Superior temporal gyrus (tissue), 1 donor: ENCODE results near the gene ZER1.
"Not testable (repeated sequence)": the region's sequence is repeated elsewhere in the genome, so short reads cannot be mapped to it uniquely, and the experiment has no call there.

Source experiments
- DNase-seq: peaks from one replicate; pipeline ENCODE4 v3.0.0-alpha.2; 2016; ENCODE audit errors: extremely low spot score

ZER1 gene

DNA sequence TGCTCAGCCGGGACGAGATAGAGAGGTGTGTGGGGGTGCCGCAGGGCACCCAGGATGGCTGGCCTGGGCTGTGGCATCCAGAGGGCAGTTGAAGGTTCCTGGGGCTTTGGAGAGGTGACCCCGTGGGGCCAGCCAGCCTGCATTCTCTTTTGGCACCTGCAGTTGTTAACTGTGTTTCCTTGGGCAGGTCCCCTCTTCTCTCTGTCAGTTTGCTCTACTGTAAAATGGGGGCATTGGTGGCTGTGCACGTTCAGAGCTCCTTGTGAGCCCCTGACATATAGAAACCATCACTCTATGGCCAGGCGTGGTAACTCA is 56.3 kb downstream of the ZER1 start:
- no peak for DNase-seq

- DNase-seq, result no peak
These were observed 56.9 kb downstream of the ZER1 start for GRCh38 chr9:128714586-128715435.

- no peak for DNase-seq
These were observed 57.7 kb downstream of the ZER1 start for GRCh38 chr9:128713941-128714573.

DNA sequence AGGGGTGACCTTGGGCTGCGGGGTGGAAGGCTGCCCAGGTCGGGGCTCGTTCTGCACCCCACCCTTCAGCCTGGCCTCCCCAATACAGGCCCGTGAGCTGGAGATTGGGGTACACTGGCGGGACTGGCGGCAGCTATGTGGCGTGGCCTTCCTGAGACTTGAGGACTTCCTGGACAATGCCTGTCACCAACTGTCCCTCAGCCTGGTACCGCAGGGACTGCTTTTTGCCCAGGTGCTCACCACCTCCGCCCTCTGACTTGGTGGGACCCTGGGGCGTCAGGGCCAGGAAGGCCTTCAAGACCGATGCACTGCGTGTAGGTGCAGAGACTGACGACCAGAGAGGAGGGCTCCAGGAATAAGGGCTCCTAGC is 58.3 kb downstream of the ZER1 start:
- DNase-seq, result no peak

- DNase-seq, result no peak
These were observed 59.0 kb downstream of the ZER1 start for GRCh38 chr9:128712451-128713410.

DNA sequence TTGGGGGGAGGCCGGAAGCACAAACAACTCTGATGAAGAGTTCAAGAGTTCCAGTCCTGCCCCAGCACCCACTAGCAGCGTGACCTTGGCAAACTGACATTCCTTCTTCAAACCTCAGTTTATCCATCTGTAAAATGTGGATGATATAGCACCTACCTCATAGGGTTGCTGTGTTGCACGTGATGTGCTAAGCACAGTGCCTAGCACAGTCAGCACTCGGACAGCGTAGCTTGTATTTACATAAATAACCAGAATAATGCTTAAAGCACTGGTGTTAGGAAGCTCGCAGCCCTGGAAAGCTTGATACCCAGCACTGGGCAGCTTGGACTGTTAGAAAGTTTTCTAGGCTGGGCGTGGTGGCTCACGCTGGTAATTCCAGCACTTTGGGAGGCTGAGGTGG is 64.3 kb downstream of the ZER1 start:
- no peak for DNase-seq

DNA sequence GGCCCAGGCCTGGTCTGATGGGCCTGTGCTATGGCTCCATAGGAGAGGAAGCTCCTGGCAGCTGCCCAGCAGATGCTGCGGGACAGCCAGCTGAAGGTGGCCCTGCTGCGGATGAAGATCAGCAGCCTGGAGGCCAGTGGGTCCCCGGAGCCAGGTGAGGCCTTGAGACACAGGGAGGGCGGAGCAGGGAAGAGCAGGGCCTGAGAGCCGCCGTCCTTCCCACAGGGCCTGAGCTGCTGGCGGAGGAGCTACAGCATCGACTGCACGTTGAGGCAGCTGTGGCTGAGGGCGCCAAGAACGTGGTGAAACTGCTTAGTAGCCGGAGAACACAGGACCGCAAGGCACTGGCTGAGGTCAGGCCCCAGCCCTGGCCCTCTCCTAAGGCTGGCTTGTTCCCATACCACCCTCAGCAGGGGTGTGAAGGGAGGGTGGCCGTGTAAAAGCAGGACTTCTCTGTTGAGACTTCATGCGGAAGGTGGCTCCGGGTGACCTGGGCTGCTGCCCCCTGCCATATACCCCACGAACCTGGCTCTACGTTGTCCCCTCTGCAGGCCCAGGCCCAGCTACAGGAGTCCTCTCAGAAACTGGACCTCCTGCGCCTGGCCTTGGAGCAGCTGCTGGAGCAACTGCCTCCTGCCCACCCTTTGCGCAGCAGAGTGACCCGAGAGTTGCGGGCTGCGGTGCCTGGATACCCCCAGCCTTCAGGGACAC is 64.9 kb downstream of the ZER1 start:
- no peak for DNase-seq

DNA sequence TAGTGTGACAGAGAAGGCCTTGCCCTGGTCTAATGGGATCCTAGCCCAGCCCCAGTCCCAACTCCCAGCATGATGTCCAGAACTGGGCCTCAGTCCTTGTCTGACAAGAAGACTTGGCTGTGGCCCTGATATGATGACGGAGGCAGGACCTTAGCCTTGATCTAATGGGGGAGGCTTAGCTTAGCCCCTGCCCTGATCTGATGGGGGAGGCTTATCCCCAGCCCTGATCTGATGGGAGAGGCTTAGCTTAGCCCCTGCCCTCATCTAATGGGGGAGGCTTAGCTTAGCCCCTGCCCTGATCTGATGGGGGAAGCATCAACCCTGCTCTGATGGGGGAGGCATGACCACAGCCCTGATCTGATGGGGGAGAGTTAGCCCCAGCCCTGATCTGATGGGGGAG is 65.7 kb downstream of the ZER1 start:
- DNase-seq, result no peak

DNA sequence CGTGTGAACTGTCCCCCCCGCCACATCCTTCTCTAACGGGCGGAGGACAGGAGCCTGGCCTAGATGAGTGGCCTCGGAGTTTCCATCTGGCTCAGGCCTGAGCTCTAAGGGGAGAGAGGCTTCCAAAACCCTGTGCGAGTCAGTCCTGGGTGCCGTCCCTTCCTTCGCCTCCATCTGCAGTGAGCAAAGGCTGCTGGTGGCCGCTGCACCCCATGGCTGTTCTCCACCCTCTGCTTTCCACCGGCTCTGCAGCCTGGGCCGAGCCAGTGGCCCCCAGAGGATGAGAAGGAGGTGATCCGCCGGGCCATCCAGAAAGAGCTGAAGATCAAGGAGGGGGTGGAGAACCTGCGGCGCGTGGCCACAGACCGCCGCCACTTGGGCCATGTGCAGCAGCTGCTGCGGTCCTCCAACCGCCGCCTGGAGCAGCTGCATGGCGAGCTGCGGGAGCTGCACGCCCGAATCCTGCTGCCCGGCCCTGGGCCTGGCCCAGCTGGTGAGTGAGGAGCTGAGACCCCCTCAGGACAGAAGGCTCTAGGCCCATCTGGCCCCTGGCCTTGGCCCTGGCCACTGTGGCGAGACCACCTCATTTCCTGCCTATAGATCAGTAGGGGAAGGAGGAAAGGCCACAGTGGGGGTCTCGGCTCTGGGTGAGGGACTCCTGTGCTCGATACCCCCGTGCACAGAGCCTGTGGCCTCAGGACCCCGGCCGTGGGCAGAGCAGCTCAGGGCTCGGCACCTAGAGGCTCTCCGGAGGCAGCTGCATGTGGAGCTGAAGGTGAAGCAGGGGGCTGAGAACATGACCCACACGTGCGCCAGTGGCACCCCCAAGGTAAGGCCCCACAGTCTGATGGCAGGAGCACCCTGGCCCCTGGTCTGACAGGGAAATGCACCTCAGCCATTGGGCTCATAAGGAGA is 66.4 kb downstream of the ZER1 start:
- DNase-seq, result no peak

GRCh38 chr9:128704356-128704670 is 67.4 kb downstream of the ZER1 start:
- DNase-seq, result no peak

GRCh38 chr9:128703616-128704355 is 67.9 kb downstream of the ZER1 start:
- DNase-seq, result no peak

DNA sequence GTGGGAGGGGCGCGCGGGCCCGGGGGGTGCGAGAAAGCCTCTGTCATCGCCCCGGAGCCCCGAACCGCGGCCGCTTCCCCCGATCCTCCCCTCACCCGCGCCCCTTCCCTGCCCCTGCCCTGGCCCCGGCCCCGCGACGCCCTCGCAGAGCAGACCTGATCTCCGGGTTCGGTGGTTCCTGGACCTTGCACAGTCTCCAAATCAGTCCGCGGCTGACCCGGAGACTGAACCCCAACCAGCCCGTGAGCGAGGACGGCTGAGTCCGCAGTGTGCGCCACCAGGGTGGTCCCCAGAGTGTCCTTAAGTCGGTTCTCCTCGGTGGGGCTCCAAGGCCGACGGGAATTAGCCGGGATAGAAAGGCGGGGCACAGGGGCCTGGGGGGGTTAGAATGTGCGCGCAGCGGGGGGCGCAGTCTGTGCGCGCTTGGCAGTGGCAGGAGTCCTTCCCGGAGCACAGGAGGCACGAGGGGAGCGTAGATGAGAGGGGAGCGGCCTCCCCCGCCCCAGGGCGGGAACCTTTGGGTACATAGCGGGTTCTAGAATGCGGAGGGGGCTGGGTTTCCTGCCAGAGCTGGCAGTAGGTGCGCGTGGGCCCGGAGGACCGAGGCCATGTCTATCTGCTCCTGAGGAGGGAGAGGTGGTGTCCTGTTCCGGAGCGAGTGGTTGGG is 68.6 kb downstream of the ZER1 start:
- DNase-seq, result no peak

DNA sequence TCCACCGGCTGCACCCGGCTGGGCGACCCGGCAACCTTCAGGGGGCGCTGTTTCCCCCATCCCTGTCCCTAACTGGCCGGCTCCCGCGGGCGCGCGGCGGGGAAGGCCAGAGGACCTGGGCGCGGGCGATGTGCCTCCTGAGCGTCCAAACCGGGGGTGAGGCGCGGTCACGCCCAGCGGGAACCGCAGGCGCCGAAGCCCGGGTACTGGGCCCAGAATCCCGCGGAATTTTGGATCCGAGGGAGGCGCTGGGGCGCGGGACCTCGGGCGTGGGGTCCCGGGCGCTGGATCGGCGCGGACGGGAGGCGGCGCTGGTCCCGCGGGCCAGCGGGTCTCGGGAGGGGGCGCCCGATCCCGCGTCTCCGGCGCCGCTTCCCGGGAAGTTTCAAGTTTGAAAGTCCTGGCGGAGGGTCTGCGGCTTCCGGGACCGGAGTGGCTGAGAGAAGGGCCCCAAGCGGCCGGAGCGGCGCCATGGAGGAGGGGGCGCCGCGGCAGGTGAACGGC is 69.2 kb downstream of the ZER1 start, which contains the start of gene PKN3:
Gene PKN3, plus strand, starts transcription at position 59 of the 504 bp plus-strand sequence. Its CDS starts 413 bp downstream, at position 472.
- DNase-seq, result peak; percentile 78

DNA sequence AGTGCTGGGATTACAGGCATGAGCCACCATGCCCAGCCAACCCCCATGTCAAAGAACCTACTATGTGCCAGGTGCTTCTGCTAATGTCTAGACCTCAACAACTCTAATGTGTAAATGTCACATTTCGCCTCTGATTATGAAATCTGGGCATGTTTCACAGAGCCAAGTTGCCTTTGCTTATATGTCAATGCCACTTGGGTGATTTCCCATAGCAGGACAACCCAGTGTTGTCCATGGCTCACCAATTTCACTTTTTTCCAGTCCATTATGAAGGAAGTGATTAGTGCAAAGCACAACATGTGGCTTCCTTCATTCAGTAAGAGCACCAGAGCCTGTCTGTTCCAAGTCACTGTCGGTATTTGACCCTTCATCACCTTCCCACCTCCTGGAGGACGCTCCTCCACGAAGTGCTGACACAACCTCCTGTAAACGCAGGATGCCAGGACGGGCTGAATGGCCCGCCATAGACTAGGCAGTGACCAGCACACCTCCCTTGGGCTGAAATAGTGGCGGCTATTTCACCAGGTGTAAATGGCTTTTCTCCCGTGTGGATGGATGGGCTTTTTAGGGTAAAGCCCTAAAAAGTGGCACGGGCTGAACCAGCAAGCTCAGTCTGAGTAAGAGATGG is 70.4 kb downstream of the ZER1 start:
- DNase-seq, result no peak

DNA sequence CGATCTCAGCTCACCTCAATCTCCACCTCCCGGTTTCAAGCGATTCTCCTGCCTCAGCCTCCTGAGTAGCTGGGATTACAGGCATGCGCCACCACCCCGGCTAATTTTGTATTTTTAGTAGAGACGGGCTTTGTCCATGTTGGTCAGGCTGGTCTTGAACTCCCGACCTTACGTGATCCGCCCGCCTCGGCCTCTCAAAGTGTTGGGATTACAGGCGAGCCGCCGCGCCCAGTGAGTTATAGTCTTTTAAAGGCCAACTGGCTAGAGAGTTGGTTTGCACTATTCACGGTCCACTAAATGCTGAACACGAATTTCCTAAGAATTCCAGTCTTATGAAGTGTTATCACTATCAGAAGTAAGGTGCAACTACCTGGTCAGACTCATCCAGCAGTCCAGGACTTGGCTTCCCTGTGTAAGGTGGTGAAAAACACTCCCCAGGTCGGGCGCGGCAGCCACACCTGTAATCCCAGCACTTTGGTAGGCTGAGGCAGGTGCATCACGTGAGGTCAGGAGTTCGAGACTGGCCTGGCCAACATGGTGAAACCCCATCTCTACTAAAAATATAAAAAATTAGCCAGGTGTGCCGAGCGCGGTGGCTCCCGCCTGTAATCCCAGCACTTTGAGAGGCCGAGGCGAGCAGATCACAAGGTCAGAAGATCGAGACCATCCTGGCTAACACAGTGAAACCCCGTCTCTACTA is 72.5 kb downstream of the ZER1 start:
- DNase-seq, result not testable (repeated sequence)

DNA sequence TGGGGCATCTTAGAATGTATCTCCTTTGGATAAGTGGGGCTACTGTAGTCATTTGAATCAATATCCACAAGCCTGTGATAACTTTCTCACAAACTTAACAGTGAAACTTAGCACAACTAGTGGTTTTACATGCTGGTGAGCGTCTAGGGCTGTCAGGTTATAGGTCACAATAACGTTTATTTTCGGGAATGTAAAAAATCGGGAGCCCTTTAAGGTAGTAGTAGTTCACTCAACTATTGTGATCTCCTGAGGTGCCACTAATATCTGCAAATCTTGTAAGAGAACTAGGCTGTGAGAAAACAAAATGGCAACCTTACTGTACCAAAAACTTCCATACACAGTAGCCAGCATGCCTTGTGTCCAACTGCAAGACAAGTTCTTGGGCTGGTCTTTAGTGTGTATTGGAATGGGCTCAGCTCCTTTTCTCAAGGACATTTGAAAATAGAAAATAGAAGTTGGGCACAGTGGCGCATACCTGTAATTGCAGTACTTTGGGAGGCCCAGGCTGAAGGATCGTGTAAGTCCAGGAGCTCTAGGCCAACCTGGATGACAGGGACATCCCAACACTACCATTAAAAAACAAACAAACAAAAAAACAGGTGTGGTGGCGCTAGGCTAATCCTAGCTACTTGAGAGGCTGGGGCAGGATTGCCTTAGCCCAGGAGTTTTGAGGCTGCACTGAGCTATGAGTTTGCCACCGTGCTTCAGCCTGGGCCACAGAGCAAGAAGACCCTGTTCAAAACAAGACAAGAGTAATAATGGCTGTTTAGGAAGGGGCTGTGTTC is 74.6 kb downstream of the ZER1 start:
- DNase-seq, result no peak

DNA sequence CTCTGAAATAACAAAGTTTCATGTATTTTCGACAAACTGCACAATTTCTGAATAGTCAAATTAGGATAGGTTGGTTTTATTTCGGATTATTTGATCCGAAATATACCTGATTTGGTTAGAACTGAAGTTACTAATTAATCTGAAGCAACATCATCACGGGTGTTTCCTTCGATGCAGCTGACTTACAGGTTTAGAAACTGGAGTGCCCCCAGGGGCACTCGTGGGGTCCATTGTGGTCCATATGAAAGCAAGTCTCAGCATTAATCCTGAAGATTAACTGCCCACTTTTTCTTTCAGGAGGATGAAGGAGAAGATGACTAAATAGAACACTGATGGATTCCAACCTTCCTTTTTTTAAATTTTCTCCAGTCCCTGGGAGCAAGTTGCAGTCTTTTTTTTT is 77.4 kb downstream of the ZER1 start:
- DNase-seq, result no peak
